ENCODE results near the gene HPGDS. TPM values are rescaled to one million over a fixed set of nuclear protein-coding genes. Genes with fewer than 3 reads are reported as not detected.
A peak's percentile ranks its signal among the peaks of the same experiment; 100 is the strongest.

HPGDS gene
- total RNA-seq (2014; rRNA removed; shearing (Covaris generic)) (not detected in 2 replicates), polyA plus RNA-seq (2016; fragmentation: Nextera tagmentation; extraction: Ambion mirVana) (not detected in 2 replicates)
- long read RNA-seq = 0 reads

- no peaks in the 10 kb centered on the region for H3K36me3 ChIP-seq (ENCODE audit: insufficient read depth)
- no peak within 1 kb of the TSS for H3K27ac Mint-ChIP-seq
- no peaks in the 10 kb centered on the region for H3K9me3 Mint-ChIP-seq
- no peaks in the 10 kb centered on the region for H4K20me1 ChIP-seq (replicated peaks; ENCODE audit: insufficient read depth)
- H3K79me2 ChIP-seq (replicated peaks; ENCODE audit: insufficient read depth) = no peaks in the 10 kb centered on the region
- no peaks in the 10 kb centered on the region for H3K4me1 Mint-ChIP-seq
- no peak within 1 kb of the TSS for H3K4me2 ChIP-seq
- H2AFZ ChIP-seq = peak within 1 kb of the TSS; percentile 28; the same call in 1 of the 2 replicates
- H3K4me3 Mint-ChIP-seq = no peak within 1 kb of the TSS
- H3K4me3 ChIP-seq = no peak within 1 kb of the TSS
- TF ChIP-seq REST (IDR thresholded peaks at IDR 0.05; ENCODE audit: unreplicated experiment) = no peak
- no peak for TF ChIP-seq JUNB (IDR thresholded peaks at IDR 0.05; ENCODE audit: unreplicated experiment)
- TF ChIP-seq NANOG (IDR thresholded peaks at IDR 0.05; ENCODE audit: borderline replicate concordance) = no peak
- no peak for TF ChIP-seq EZH2phosphoT487 (IDR thresholded peaks at IDR 0.05; ENCODE audit: unreplicated experiment)
- H3K27me3 Mint-ChIP-seq (ENCODE audit: insufficient read depth, low read depth, poor library complexity) = peaks cover 2% of the 10 kb centered on the region
- no peaks in the 10 kb centered on the region for H3K36me3 Mint-ChIP-seq (ENCODE audit: low read depth)
- no peaks in the 10 kb centered on the region for H3K27me3 ChIP-seq (ENCODE audit: insufficient read depth)
- no peaks in the 10 kb centered on the region for H3K4me1 ChIP-seq (ENCODE audit: insufficient read depth)
- no peaks in the 10 kb centered on the region for H3F3A ChIP-seq (replicated peaks; ENCODE audit: low read depth)
- no peaks in the 10 kb centered on the region for H3K9me2 ChIP-seq (ENCODE audit: insufficient read depth)
- no peak within 1 kb of the TSS for H3K27ac ChIP-seq (ENCODE audit: low read depth)
- DNase-seq (ENCODE audit: low spot score) (no peak), ATAC-seq (no peak)
Measured at GRCh38 chr4:94342694-94343093, at the start of gene HPGDS. Gene HPGDS (minus strand): TSS chr4:94342836. CDS start chr4:94334629, 8,207 bp downstream.

- Histone ChIP-seq H3K79me2 (replicated peaks; ENCODE audit: insufficient read depth) (no peaks in the 10 kb centered on the region), H3K36me3 (ENCODE audit: insufficient read depth) (no peaks in the 10 kb centered on the region), H3K4me3 (no peak overlapping the region), H3K4me2 (no peak overlapping the region), H3K27me3 (ENCODE audit: insufficient read depth) (no peaks in the 10 kb centered on the region), H3K27ac (ENCODE audit: low read depth) (no peak overlapping the region), H3K9me2 (ENCODE audit: insufficient read depth) (no peaks in the 10 kb centered on the region), H3K4me1 (ENCODE audit: insufficient read depth) (no peaks in the 10 kb centered on the region), H2AFZ (no peak overlapping the region), H4K20me1 (replicated peaks; ENCODE audit: insufficient read depth) (no peaks in the 10 kb centered on the region), H3F3A (replicated peaks; ENCODE audit: low read depth) (no peaks in the 10 kb centered on the region)
- Mint-ChIP-seq H3K4me1 (no peaks in the 10 kb centered on the region), H3K27ac (no peak overlapping the region), H3K4me3 (no peak overlapping the region), H3K27me3 (ENCODE audit: insufficient read depth, low read depth, poor library complexity) (peaks cover 11% of the 10 kb centered on the region), H3K9me3 (peaks cover 28% of the 10 kb centered on the region), H3K36me3 (ENCODE audit: low read depth) (peaks cover 19% of the 10 kb centered on the region)
- peak; percentile 45 for DNase-seq (ENCODE audit: low spot score)
- ATAC-seq = no peak
- TF ChIP-seq ETS1 (IDR thresholded peaks at IDR 0.05) (no peak), CTCF (conservative IDR thresholded peaks at IDR 0.05; ENCODE audit: low read depth in 2 of 2) (peak; percentile 58 to 69), ZNF331 (CRISPR knock-in tag; IDR thresholded peaks at IDR 0.05; ENCODE audit: low read depth) (no peak), REST (IDR thresholded peaks at IDR 0.05; ENCODE audit: unreplicated experiment) (no peak)
Measured at GRCh38 chr4:94390804-94391410, 48.3 kb upstream of the HPGDS start.

All from GM23338 (cell line).